Measurements from ENCODE around the gene VNN1. TPM values are rescaled to one million over a fixed set of nuclear protein-coding genes. Genes with fewer than 3 reads are reported as not detected.
"Not testable (repeated sequence)": the region's sequence is repeated elsewhere in the genome, so short reads cannot be mapped to it uniquely, and the experiment has no call there.

VNN1 gene
- total RNA-seq, 1 donor from 2014 or later: not detected

- Mint-ChIP-seq H3K27me3 (peaks cover 26% of the 10 kb centered on the region), H3K4me1 (no peaks in the 10 kb centered on the region), H3K36me3 (ENCODE audit: low read depth) (no peaks in the 10 kb centered on the region), H3K9me3 (no peaks in the 10 kb centered on the region), H3K4me3 (no peak overlapping the region), H3K27ac (no peak overlapping the region)
- no peak for DNase-seq
- intact Hi-C loops (cut with micrococcal nuclease): no loop called here
Measured at GRCh38 chr6:132712366-132712765, 1.5 kb downstream of the VNN1 start.

GRCh38 chr6:132708771-132709170 is 5.1 kb downstream of the VNN1 start:
- intact Hi-C loops (cut with micrococcal nuclease): no loop called here
- H3K27ac Mint-ChIP-seq: no peak overlapping the region
- H3K4me3 Mint-ChIP-seq: no peak overlapping the region
- no peaks in the 10 kb centered on the region for H3K4me1 Mint-ChIP-seq
- peaks cover 9% of the 10 kb centered on the region for H3K9me3 Mint-ChIP-seq
- DNase-seq: no peak
- H3K36me3 Mint-ChIP-seq (ENCODE audit: low read depth): no peaks in the 10 kb centered on the region
- H3K27me3 Mint-ChIP-seq: peaks cover 31% of the 10 kb centered on the region

- H3K9me3 Mint-ChIP-seq: peaks cover 9% of the 10 kb centered on the region
- no peak overlapping the region for H3K27ac Mint-ChIP-seq
- no peak overlapping the region for H3K4me3 Mint-ChIP-seq
- peaks cover 32% of the 10 kb centered on the region for H3K27me3 Mint-ChIP-seq
- DNase-seq: no peak
- intact Hi-C loops (cut with micrococcal nuclease): no loop called here
- no peaks in the 10 kb centered on the region for H3K4me1 Mint-ChIP-seq
- no peaks in the 10 kb centered on the region for H3K36me3 Mint-ChIP-seq (ENCODE audit: low read depth)
Measured at GRCh38 chr6:132708002-132708401, 5.9 kb downstream of the VNN1 start.

- intact Hi-C loops (cut with micrococcal nuclease); H3K4me3 Mint-ChIP-seq; DNase-seq; H3K36me3 Mint-ChIP-seq (ENCODE audit: low read depth); H3K9me3 Mint-ChIP-seq; H3K4me1 Mint-ChIP-seq; H3K27ac Mint-ChIP-seq: not testable (repeated sequence)
- H3K27me3 Mint-ChIP-seq: peaks cover 36% of the 10 kb centered on the region
Measured at GRCh38 chr6:132706756-132707155, 7.1 kb downstream of the VNN1 start.

- no peak overlapping the region for H3K4me3 Mint-ChIP-seq
- H3K27me3 Mint-ChIP-seq: peaks cover 37% of the 10 kb centered on the region
- H3K27ac Mint-ChIP-seq: no peak overlapping the region
- peaks cover 9% of the 10 kb centered on the region for H3K9me3 Mint-ChIP-seq
- intact Hi-C loops (cut with micrococcal nuclease): no loop called here
- H3K36me3 Mint-ChIP-seq (ENCODE audit: low read depth): no peaks in the 10 kb centered on the region
- DNase-seq: no peak
- H3K4me1 Mint-ChIP-seq: no peaks in the 10 kb centered on the region
Measured at GRCh38 chr6:132703936-132704335, 9.9 kb downstream of the VNN1 start.

GRCh38 chr6:132698608-132699007 is 15.2 kb downstream of the VNN1 start:
- intact Hi-C loops (cut with micrococcal nuclease): no loop called here
- H3K36me3 Mint-ChIP-seq (ENCODE audit: low read depth): no peaks in the 10 kb centered on the region
- H3K4me1 Mint-ChIP-seq: no peaks in the 10 kb centered on the region
- no peak for DNase-seq
- peaks cover 3% of the 10 kb centered on the region for H3K9me3 Mint-ChIP-seq
- peaks cover 15% of the 10 kb centered on the region for H3K27me3 Mint-ChIP-seq
- H3K27ac Mint-ChIP-seq: no peak overlapping the region
- H3K4me3 Mint-ChIP-seq: no peak overlapping the region

- no peak overlapping the region for H3K27ac Mint-ChIP-seq
- intact Hi-C loops (cut with micrococcal nuclease): no loop called here
Measured at GRCh38 chr6:132695773-132696172, 18.1 kb downstream of the VNN1 start.

GRCh38 chr6:132693478-132693877 is 20.4 kb downstream of the VNN1 start:
- Mint-ChIP-seq H3K4me3 (no peak overlapping the region), H3K4me1 (no peaks in the 10 kb centered on the region), H3K27me3 (peaks cover 21% of the 10 kb centered on the region), H3K27ac (no peak overlapping the region), H3K9me3 (peaks cover 3% of the 10 kb centered on the region), H3K36me3 (ENCODE audit: low read depth) (no peaks in the 10 kb centered on the region)
- intact Hi-C loops (cut with micrococcal nuclease): no loop called here
- DNase-seq: no peak

More at GRCh38 chr6:132695773-132696172, 18.1 kb downstream of the VNN1 start:
- no peaks in the 10 kb centered on the region for H3K4me1 Mint-ChIP-seq
- no peaks in the 10 kb centered on the region for H3K36me3 Mint-ChIP-seq (ENCODE audit: low read depth)
- H3K4me3 Mint-ChIP-seq: no peak overlapping the region
- H3K9me3 Mint-ChIP-seq: peaks cover 3% of the 10 kb centered on the region
- peaks cover 16% of the 10 kb centered on the region for H3K27me3 Mint-ChIP-seq
- DNase-seq: no peak

- intact Hi-C loops (cut with micrococcal nuclease): no loop called here
- Mint-ChIP-seq H3K27me3 (peaks cover 33% of the 10 kb centered on the region), H3K4me3 (no peak overlapping the region), H3K9me3 (no peaks in the 10 kb centered on the region), H3K4me1 (no peaks in the 10 kb centered on the region), H3K27ac (no peak overlapping the region), H3K36me3 (ENCODE audit: low read depth) (no peaks in the 10 kb centered on the region)
- no peak for DNase-seq
Measured at GRCh38 chr6:132690678-132691077, 23.2 kb downstream of the VNN1 start.

GRCh38 chr6:132687306-132687705 is 26.5 kb downstream of the VNN1 start:
- H3K4me3 Mint-ChIP-seq: no peak overlapping the region
- no peak for DNase-seq
- no peak overlapping the region for H3K27ac Mint-ChIP-seq
- no peaks in the 10 kb centered on the region for H3K9me3 Mint-ChIP-seq
- no peaks in the 10 kb centered on the region for H3K36me3 Mint-ChIP-seq (ENCODE audit: low read depth)
- intact Hi-C loops (cut with micrococcal nuclease): no loop called here
- H3K27me3 Mint-ChIP-seq: peaks cover 31% of the 10 kb centered on the region
- no peaks in the 10 kb centered on the region for H3K4me1 Mint-ChIP-seq

GRCh38 chr6:132686531-132686930 is 27.3 kb downstream of the VNN1 start:
- Mint-ChIP-seq H3K27me3 (peaks cover 31% of the 10 kb centered on the region), H3K9me3 (no peaks in the 10 kb centered on the region), H3K36me3 (ENCODE audit: low read depth) (no peaks in the 10 kb centered on the region), H3K4me3 (no peak overlapping the region), H3K4me1 (no peaks in the 10 kb centered on the region), H3K27ac (no peak overlapping the region)
- intact Hi-C loops (cut with micrococcal nuclease): no loop called here
- DNase-seq: no peak

- intact Hi-C loops (cut with micrococcal nuclease): no loop called here
- Mint-ChIP-seq H3K27ac (no peak overlapping the region), H3K4me1 (no peaks in the 10 kb centered on the region), H3K4me3 (no peak overlapping the region), H3K36me3 (ENCODE audit: low read depth) (no peaks in the 10 kb centered on the region), H3K9me3 (no peaks in the 10 kb centered on the region), H3K27me3 (peaks cover 27% of the 10 kb centered on the region)
- no peak for DNase-seq
Measured at GRCh38 chr6:132685009-132685408, 28.8 kb downstream of the VNN1 start.

- Mint-ChIP-seq H3K4me3 (no peak overlapping the region), H3K27ac (no peak overlapping the region), H3K4me1 (no peaks in the 10 kb centered on the region), H3K36me3 (ENCODE audit: low read depth) (no peaks in the 10 kb centered on the region), H3K9me3 (no peaks in the 10 kb centered on the region), H3K27me3 (peaks cover 23% of the 10 kb centered on the region)
- intact Hi-C loops (cut with micrococcal nuclease): no loop called here
- no peak for DNase-seq
Measured at GRCh38 chr6:132684272-132684671, 29.6 kb downstream of the VNN1 start.

- no peaks in the 10 kb centered on the region for H3K4me1 Mint-ChIP-seq
- H3K4me3 Mint-ChIP-seq: no peak overlapping the region
- no peak for DNase-seq
- H3K27ac Mint-ChIP-seq: no peak overlapping the region
- H3K9me3 Mint-ChIP-seq: no peaks in the 10 kb centered on the region
- intact Hi-C loops (cut with micrococcal nuclease): no loop called here
- H3K27me3 Mint-ChIP-seq: peaks cover 24% of the 10 kb centered on the region
- no peaks in the 10 kb centered on the region for H3K36me3 Mint-ChIP-seq (ENCODE audit: low read depth)
Measured at GRCh38 chr6:132683543-132683942, 30.3 kb downstream of the VNN1 start.

GRCh38 chr6:132679094-132679493 is 34.8 kb downstream of the VNN1 start:
- H3K36me3 Mint-ChIP-seq (ENCODE audit: low read depth); H3K4me1 Mint-ChIP-seq; H3K4me3 Mint-ChIP-seq; H3K9me3 Mint-ChIP-seq; H3K27ac Mint-ChIP-seq; DNase-seq; intact Hi-C loops (cut with micrococcal nuclease): not testable (repeated sequence)
- H3K27me3 Mint-ChIP-seq: peaks cover 22% of the 10 kb centered on the region

All from activated CD4-positive, alpha-beta T cell treated with anti-CD3 and anti-CD28 coated beads, Interleukin-2, amount 10 ng/mL, durations not matched to agents 24 days and 14 days (primary cell).